ENCODE results near the gene PTPRN2. TPM values are rescaled to one million over a fixed set of nuclear protein-coding genes. Genes with fewer than 3 reads are reported as not detected.
"Not testable (repeated sequence)": the region's sequence is repeated elsewhere in the genome, so short reads cannot be mapped to it uniquely, and the experiment has no call there.

Gene PTPRN2
- polyA plus RNA-seq, 1 donor: 5.7 TPM

- DNase-seq: no peak
Observed at GRCh38 chr7:157904866-157905570, 682.6 kb downstream of the PTPRN2 start.

- DNase-seq: no peak
Observed at GRCh38 chr7:157904211-157904865, 683.3 kb downstream of the PTPRN2 start.

GRCh38 chr7:157903710-157904109 is 683.9 kb downstream of the PTPRN2 start:
- no peak for DNase-seq

- no peak for DNase-seq
Observed at GRCh38 chr7:157903296-157903695, 684.3 kb downstream of the PTPRN2 start.

GRCh38 chr7:157901816-157902610 is 685.6 kb downstream of the PTPRN2 start:
- DNase-seq: not testable (repeated sequence)

- DNase-seq: no peak
Observed at GRCh38 chr7:157901166-157901565, 686.5 kb downstream of the PTPRN2 start.

- no peak for DNase-seq
Observed at GRCh38 chr7:157900556-157900955, 687.1 kb downstream of the PTPRN2 start.

GRCh38 chr7:157900011-157900410 is 687.6 kb downstream of the PTPRN2 start:
- no peak for DNase-seq

- no peak for DNase-seq
Observed at GRCh38 chr7:157898802-157899505, 688.7 kb downstream of the PTPRN2 start.

- DNase-seq: no peak
Observed at GRCh38 chr7:157898261-157898660, 689.4 kb downstream of the PTPRN2 start.

- DNase-seq: no peak
Observed at GRCh38 chr7:157897681-157898080, 689.9 kb downstream of the PTPRN2 start.

GRCh38 chr7:157896774-157897555 is 690.7 kb downstream of the PTPRN2 start:
- no peak for DNase-seq

GRCh38 chr7:157896376-157896675 is 691.3 kb downstream of the PTPRN2 start:
- not testable (repeated sequence) for DNase-seq

- DNase-seq: no peak
Observed at GRCh38 chr7:157895520-157896375, 691.9 kb downstream of the PTPRN2 start.

GRCh38 chr7:157895098-157895497 is 692.5 kb downstream of the PTPRN2 start:
- not testable (repeated sequence) for DNase-seq

GRCh38 chr7:157893535-157894044 is 694.0 kb downstream of the PTPRN2 start:
- no peak for DNase-seq

GRCh38 chr7:157892751-157893523 is 694.7 kb downstream of the PTPRN2 start:
- DNase-seq: no peak

GRCh38 chr7:157890921-157891401 is 696.7 kb downstream of the PTPRN2 start:
- no peak for DNase-seq

GRCh38 chr7:157889480-157889879 is 698.1 kb downstream of the PTPRN2 start:
- DNase-seq: no peak

Data from left kidney (tissue), 2 donors.